Endodermal cell (in vitro differentiated cells): ENCODE measurements around the gene SUPT16H. TPM values are rescaled to one million over a fixed set of nuclear protein-coding genes. Genes with fewer than 3 reads are reported as not detected.

Experiments used
- DNase-seq: peaks from one replicate; pipeline ENCODE4 v3.0.0-alpha.2; 2017
- H3K27ac ChIP-seq: 2 replicates; pipeline ENCODE4 v1.5.1; 2013; ENCODE audit warnings: mild to moderate bottlenecking, low read depth, low read length, moderate library complexity
- H3K27me3 ChIP-seq: 2 replicates; pipeline ENCODE4 v1.6.1; 2013; ENCODE audit warnings: mild to moderate bottlenecking, low read length, moderate library complexity; ENCODE audit not compliant: insufficient read depth, control insufficient read depth, poor library complexity, severe bottlenecking
- H3K36me3 ChIP-seq: 2 replicates; pipeline ENCODE4 v1.7.0; 2013; ENCODE audit warnings: mild to moderate bottlenecking, low read length, moderate library complexity; ENCODE audit not compliant: control insufficient read depth, insufficient read depth
- H3K4me1 ChIP-seq: one replicate; pipeline ENCODE4 v1.7.0; 2013; ENCODE audit warnings: low read length; ENCODE audit not compliant: control insufficient read depth, insufficient read depth
- H3K4me3 ChIP-seq: 2 replicates; pipeline ENCODE4 v1.5.1; 2013; ENCODE audit warnings: mild to moderate bottlenecking, low read length, moderate library complexity
- H3K9ac ChIP-seq: 2 replicates; pipeline ENCODE4 v1.6.1; 2013; ENCODE audit warnings: mild to moderate bottlenecking, low read length, moderate library complexity; ENCODE audit not compliant: poor library complexity, severe bottlenecking; ENCODE audit errors: extremely low read depth
- H3K9me3 ChIP-seq: 2 replicates; pipeline ENCODE4 v1.6.1; 2013; ENCODE audit warnings: mild to moderate bottlenecking, low read length, moderate library complexity; ENCODE audit not compliant: control insufficient read depth
- H3K27ac Mint-ChIP-seq: 2 replicates; pipeline ENCODE4 v1.8.0; 2020; ENCODE audit warnings: mixed read lengths
- H3K27me3 Mint-ChIP-seq: 2 replicates; pipeline ENCODE4 v1.8.0; 2021; ENCODE audit warnings: mild to moderate bottlenecking, mixed read lengths; ENCODE audit not compliant: insufficient read depth
- H3K36me3 Mint-ChIP-seq: 2 replicates; pipeline ENCODE4 v1.8.0; 2020; ENCODE audit warnings: low read depth, mixed read lengths
- H3K4me1 Mint-ChIP-seq: 2 replicates; pipeline ENCODE4 v1.8.0; 2020; ENCODE audit warnings: mixed read lengths
- H3K4me3 Mint-ChIP-seq: 2 replicates; pipeline ENCODE4 v1.8.0; 2020; ENCODE audit warnings: mild to moderate bottlenecking, moderate library complexity, mixed read lengths
- H3K9me3 Mint-ChIP-seq: 2 replicates; pipeline ENCODE4 v1.8.0; 2020; ENCODE audit warnings: mild to moderate bottlenecking, mixed read lengths
- CTCF ChIP-seq: fragments of 200-600 bp; sonication (generic); conservative IDR thresholded peaks from 2 replicates; pipeline ENCODE4 v1.5.0; 2021; ENCODE audit warnings: antibody characterized with exemption, mild to moderate bottlenecking
- WGBS, 2 experiments: methylation state at CpG; one replicate each; pipeline versions ENCODE4 v1.1.5 to v1.1.7; 2013; ENCODE audit warnings: missing lambda C conversion rate in 2 of 2, mixed read lengths in 1 of 2; ENCODE audit not compliant: insufficient coverage in 1 of 2, insufficient read length in 1 of 2; 5-methylcytosine and 5-hydroxymethylcytosine counted together
- long read RNA-seq, 4 experiments: library from polyadenylated mRNA in 2 of 4; library from RNA in 1 of 4; library from capped mRNA in 1 of 4; stranded (forward) in 3 of 4; unstranded in 1 of 4; transcript quantifications; one replicate each; pipeline ENCODE4 v2.0.0, GENCODE V29; 2020 to 2021; ENCODE audit warnings: inconsistent platforms in 1 of 4
- polyA plus RNA-seq, 2 experiments: library from polyadenylated mRNA; stranded (reverse); fragments of 50-300 nt; gene quantifications; one replicate each; pipeline ENCODE4 v1.2.3, GENCODE V29; 2013
- total RNA-seq, 2 donors: library from RNA; stranded (reverse); fragmentation: NEBNext Ultra II Directional in 1 of 2; extraction: Animal tissue kit (Norgen Biotek cat#: 25700) in 1 of 2; gene quantifications; 2 replicates in 1 of 2; 3 replicates in 1 of 2; pipeline ENCODE4 v1.2.1, GENCODE V29; 2021

SUPT16H gene
- total RNA-seq: 100 to 1,000 TPM; 147 to 181 TPM
- 156 TPM for polyA plus RNA-seq (2013, experiment 1 of 2)
- 144 TPM for polyA plus RNA-seq (2013, experiment 2 of 2)
- long read RNA-seq, experiment 1, full-length matches to known transcripts: 11 of 97 reads
- long read RNA-seq, experiment 1, partial matches to known transcripts: 80 of 97 reads
- long read RNA-seq, experiment 1, other reads (novel, unspliced or antisense): 6 of 97 reads
- long read RNA-seq, experiment 2, full-length matches to known transcripts: 434 of 539 reads
- long read RNA-seq, experiment 2, partial matches to known transcripts: 65 of 539 reads
- long read RNA-seq, experiment 2, other reads (novel, unspliced or antisense): 40 of 539 reads
- long read RNA-seq, experiment 3, full-length matches to known transcripts: 592 of 886 reads
- long read RNA-seq, experiment 3, partial matches to known transcripts: 236 of 886 reads
- long read RNA-seq, experiment 3, other reads (novel, unspliced or antisense): 58 of 886 reads
- long read RNA-seq, experiment 4, full-length matches to known transcripts: 11 of 164 reads
- long read RNA-seq, experiment 4, partial matches to known transcripts: 141 of 164 reads
- long read RNA-seq, experiment 4, other reads (novel, unspliced or antisense): 12 of 164 reads

- peaks cover 30% of the 10 kb centered on the region for H3K36me3 Mint-ChIP-seq
Measured at GRCh38 chr14:21383848-21384493, at the start of gene SUPT16H. Gene SUPT16H, minus strand, starts transcription at chr14:21384019. Its CDS starts 92 bp downstream, at chr14:21383927.

GRCh38 chr14:21431126-21431525, 47.3 kb upstream of the SUPT16H start:
- H3K9ac ChIP-seq: no peak overlapping the region
- WGBS, 2 experiments: 80 to 100% methylated on average over 2 of the region's 2 CpGs
- H3K36me3 Mint-ChIP-seq: peaks cover 67% of the 10 kb centered on the region
- DNase-seq: no peak
- no peaks in the 10 kb centered on the region for H3K9me3 Mint-ChIP-seq
- H3K4me1 ChIP-seq: no peaks in the 10 kb centered on the region
- no peak overlapping the region for H3K27ac ChIP-seq
- no peaks in the 10 kb centered on the region for H3K27me3 ChIP-seq
- H3K4me3 ChIP-seq: no peak overlapping the region
- H3K27me3 Mint-ChIP-seq: no peaks in the 10 kb centered on the region
- H3K27ac Mint-ChIP-seq: no peak overlapping the region
- H3K9me3 ChIP-seq: no peaks in the 10 kb centered on the region
- H3K36me3 ChIP-seq: peaks cover 61% of the 10 kb centered on the region
- no peak overlapping the region for H3K4me3 Mint-ChIP-seq
- no peak for TF ChIP-seq CTCF
- peaks cover 9% of the 10 kb centered on the region for H3K4me1 Mint-ChIP-seq

More at GRCh38 chr14:21383848-21384493, at the start of gene SUPT16H:
- Histone ChIP-seq H3K27me3 (no peaks in the 10 kb centered on the region), H3K4me3 (peak within 1 kb of the TSS; percentile 99), H3K9ac (peak within 1 kb of the TSS; percentile 96), H3K36me3 (peaks cover 47% of the 10 kb centered on the region), H3K9me3 (no peaks in the 10 kb centered on the region), H3K4me1 (no peaks in the 10 kb centered on the region), H3K27ac (peak within 1 kb of the TSS; percentile 90)
- no peak for TF ChIP-seq CTCF
- peaks cover 19% of the 10 kb centered on the region for H3K4me1 Mint-ChIP-seq
- WGBS, 2 experiments: 0 to 1% methylated on average over 31 to 54 of the region's 54 CpGs
- peak within 1 kb of the TSS; percentile 93 for H3K4me3 Mint-ChIP-seq
- H3K27ac Mint-ChIP-seq: peak within 1 kb of the TSS; percentile 100
- peak; percentile 98 for DNase-seq
- H3K27me3 Mint-ChIP-seq: no peaks in the 10 kb centered on the region
- no peaks in the 10 kb centered on the region for H3K9me3 Mint-ChIP-seq

GRCh38 chr14:21428930-21429329, 45.1 kb upstream of the SUPT16H start:
- H3K4me3 ChIP-seq: no peak overlapping the region
- H3K4me1 ChIP-seq: no peaks in the 10 kb centered on the region
- no peaks in the 10 kb centered on the region for H3K9me3 ChIP-seq
- WGBS, 2 experiments: 97% methylated on average over 2 of the region's 4 CpGs; no CpG with 5 or more reads in 1 of the 2 experiments
- no peaks in the 10 kb centered on the region for H3K9me3 Mint-ChIP-seq
- H3K36me3 Mint-ChIP-seq: peaks cover 79% of the 10 kb centered on the region
- no peaks in the 10 kb centered on the region for H3K27me3 Mint-ChIP-seq
- H3K27ac Mint-ChIP-seq: no peak overlapping the region
- H3K9ac ChIP-seq: no peak overlapping the region
- TF ChIP-seq CTCF: no peak
- peaks cover 79% of the 10 kb centered on the region for H3K36me3 ChIP-seq
- H3K27me3 ChIP-seq: no peaks in the 10 kb centered on the region
- DNase-seq: no peak
- no peaks in the 10 kb centered on the region for H3K4me1 Mint-ChIP-seq
- H3K27ac ChIP-seq: no peak overlapping the region
- H3K4me3 Mint-ChIP-seq: no peak overlapping the region
